DMS 273 (cell line): ENCODE data around the gene PDE8A.
A peak's percentile ranks its signal among the peaks of the same experiment; 100 is the strongest.

Experiments
- DNase-seq: peaks from one replicate; lab custom pipeline; 2025; ENCODE audit not compliant: unreplicated experiment; lab: John Stamatoyannopoulos, UW

PDE8A gene

DNA sequence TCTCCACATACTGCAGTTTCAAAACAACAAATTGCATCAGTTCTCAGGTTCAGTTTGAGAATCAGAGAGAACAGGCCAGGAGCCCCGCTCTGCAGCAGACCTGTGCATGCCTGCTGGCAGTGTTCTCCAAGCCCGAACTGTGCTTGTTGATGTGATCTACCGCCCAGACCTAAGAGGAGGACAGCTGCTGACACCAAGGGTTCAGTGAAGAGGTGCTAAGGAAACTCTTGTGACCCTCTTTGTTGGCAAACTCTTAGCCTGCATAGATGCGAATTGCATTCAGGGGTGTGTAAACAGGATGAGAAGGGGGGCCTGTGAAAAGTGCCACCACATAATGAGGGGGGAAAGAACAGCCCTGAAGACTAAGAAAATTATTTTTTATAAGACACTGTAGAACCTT, 89.8 kb downstream of the PDE8A start:
- DNase-seq: no peak

GRCh38 chr15:85072917-85073316, 91.3 kb downstream of the PDE8A start:
- no peak for DNase-seq

- no peak for DNase-seq
Observed at GRCh38 chr15:85073556-85074194, 92.0 kb downstream of the PDE8A start.

DNA sequence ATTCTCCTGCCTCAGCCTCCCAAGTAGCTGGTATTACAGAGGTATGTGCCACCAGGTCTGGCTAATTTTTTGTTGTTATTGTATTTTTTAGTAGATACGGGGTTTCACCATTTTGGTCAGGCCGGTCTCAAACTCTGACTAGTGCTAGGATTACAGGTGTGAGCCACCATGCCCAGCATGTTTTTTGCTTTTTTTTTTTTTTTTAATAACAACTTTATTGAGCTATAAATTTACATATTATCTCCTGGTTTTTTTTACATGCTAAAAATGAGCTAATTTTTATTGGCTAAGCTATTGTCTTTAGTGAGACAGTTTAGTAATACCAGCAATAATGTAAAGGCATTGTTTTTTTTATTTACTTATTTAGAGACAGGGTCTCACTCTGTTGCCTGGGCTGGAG, 105.2 kb downstream of the PDE8A start:
- no peak for DNase-seq

GRCh38 chr15:85088300-85088699, 106.6 kb downstream of the PDE8A start:
- DNase-seq: no peak

DNA sequence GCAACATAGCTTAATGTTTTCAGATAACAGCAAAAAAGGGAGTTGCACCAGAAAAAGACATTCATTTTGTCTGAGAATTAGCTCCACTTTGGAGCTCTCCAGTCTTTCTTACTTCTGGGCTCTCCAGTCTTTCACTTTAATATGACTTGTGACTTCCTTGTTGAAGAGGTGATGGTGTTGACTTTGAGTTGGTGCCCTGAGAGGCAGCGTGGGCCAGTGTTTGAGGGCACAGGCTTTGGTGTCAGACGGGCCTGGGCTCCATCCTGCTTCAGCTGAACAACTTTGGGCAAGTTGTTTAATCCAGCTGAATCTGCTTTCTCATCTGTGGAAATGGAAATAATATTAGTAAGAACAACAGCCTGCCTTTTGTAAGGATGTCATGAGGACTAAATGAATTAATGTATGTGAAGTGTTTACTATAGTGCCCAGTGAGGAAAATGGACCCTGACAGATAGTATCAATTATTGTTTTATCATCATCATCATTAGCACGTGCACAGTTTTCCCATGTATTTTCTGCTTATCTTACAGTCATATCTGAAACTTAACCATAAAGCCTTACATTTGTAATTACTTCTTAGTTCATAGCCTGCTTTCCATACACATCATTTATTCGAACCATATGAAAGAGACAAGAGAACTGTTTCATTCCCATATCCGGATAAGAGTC, 108.4 kb downstream of the PDE8A start:
- DNase-seq: no peak

DNA sequence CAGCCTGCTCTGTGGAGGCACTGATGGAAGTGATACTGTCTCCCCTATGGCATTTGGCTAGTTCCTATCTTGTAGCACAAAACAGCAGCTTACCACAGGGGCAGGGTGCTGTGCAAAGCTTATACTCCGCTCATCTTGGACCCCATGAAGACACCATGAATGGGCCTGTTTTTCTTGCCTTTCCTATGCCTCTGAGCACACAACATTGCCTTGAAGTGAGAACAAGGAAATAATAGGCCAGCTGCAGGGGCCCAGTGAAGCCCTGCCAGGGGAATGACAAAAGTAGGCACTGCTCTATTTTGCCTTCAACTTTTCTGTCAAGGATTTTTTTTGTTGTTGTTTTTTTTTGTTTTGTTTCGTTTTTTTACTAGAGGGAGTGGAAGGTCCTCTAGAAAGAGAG, 110.3 kb downstream of the PDE8A start:
- no peak for DNase-seq

- no peak for DNase-seq
Observed at GRCh38 chr15:85094685-85095084, 113.0 kb downstream of the PDE8A start.

DNA sequence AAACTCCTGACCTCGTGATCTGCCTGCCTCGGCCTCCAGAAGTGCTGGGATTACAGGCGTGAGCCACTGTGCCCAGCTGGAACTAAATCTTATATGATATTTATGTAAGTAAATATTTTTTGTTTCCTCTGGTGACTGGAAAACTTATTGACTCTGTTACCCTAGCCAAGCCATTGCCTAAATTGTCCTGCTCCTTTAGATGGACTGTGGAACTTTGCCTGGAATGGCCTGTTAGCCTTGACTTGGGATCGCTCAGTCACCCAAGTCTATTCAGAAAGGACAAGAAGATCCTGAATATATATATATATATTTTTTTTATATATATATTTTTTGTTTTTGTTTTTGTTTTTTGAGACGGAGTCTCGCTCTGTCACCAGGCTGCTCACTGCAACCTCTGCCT, 113.9 kb downstream of the PDE8A start:
- no peak for DNase-seq

- DNase-seq: no peak
Observed at GRCh38 chr15:85097250-85097649, 115.6 kb downstream of the PDE8A start.

DNA sequence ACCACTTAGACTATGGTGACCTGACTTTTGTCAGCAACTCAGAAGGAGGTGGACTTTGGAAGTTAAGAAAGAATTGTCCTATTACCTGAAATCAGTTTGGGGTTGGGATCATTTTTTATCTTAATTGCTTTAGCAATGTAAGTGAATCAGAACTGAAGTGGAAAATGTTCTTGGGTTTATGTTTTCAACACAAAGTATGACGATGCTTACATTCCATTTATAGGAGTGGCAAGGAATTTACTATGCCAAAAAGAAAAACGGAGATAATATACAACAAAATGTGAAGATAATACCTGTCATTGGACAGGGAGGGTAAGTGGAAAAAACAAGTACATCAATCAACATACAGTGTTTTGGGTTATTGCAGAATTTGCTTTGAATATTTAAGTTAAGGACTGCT, 116.1 kb downstream of the PDE8A start:
- no peak for DNase-seq

- no peak for DNase-seq
Observed at GRCh38 chr15:85099195-85099803, 117.6 kb downstream of the PDE8A start.

GRCh38 chr15:85100186-85100937, 118.7 kb downstream of the PDE8A start:
- DNase-seq: no peak

DNA sequence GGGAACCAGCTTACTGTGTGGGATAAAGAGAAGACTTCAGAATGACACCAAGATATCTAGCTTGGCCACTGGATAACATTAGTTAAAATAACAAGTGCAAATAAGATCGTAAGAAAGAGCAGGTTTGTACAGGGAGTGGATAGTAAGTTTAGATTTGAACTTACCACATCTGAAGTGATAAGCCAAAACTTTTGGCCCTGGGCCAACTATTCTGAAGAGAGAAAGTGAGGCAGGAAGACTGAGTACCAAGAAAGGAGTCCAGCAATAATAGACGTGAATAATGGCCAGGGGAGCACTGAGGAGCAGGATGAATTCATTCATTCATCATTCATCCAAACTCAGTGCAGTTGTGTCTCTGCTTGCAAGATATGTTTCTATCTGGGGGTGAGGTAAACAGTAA, 122.9 kb downstream of the PDE8A start:
- DNase-seq: peak; percentile 10

DNA sequence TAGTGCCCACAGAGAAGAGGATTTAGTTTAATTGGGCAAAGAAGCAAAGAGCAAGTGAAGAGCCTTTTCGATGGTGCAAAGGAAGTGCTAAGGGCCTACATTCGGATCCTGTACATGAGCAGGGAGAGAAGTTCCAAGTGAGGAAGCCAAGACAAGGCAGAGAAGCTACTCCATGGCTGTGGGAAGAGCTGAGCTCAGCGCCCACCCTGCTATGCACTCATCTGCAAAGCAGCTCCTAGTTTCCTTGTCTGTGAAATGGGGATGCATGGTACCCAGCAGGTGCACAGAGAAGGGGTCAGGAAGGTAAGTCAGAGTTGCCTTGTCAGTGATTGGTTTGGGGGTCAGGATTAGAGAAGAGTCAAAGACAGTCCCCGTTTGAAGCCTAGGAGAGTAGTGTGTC, 126.5 kb downstream of the PDE8A start:
- DNase-seq: no peak

DNA sequence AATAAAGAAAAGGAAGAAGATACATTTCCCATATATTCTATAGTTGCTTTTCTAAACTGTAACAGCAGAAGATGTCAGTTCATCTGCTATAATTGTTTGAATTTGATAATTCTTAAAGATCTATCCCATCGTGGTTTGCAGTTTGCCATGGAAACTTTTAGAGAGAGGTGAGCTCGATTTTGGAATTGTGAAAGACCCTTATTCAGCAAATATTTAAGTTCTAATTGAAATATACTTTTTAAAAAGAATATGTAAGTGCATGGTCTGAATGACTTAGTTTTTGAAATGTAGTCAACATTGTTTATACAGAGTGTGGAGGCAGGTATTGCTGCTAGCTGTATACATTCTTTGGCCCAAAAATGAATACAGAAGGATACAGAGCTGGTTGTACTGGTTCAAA, 127.7 kb downstream of the PDE8A start:
- no peak for DNase-seq

DNA sequence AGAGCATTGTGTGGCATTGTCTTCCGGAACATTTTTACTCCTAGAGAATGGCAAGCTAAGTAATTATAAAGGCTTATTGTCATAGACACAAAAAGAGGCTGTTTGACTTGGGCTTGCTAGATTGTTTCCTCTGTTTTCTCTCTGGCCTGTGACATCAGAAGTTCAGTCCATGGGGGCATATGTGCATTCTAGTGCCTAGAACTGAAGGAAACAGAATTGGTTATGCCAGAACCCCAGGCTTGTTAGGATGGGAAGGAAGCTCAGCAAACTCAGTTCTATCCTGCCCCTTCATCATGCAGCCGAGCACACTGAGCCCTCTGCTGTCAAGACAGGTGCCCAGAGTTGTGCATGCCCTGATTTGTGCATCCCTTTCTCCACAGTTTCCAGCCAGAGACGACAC, 131.3 kb downstream of the PDE8A start:
- DNase-seq: no peak

DNA sequence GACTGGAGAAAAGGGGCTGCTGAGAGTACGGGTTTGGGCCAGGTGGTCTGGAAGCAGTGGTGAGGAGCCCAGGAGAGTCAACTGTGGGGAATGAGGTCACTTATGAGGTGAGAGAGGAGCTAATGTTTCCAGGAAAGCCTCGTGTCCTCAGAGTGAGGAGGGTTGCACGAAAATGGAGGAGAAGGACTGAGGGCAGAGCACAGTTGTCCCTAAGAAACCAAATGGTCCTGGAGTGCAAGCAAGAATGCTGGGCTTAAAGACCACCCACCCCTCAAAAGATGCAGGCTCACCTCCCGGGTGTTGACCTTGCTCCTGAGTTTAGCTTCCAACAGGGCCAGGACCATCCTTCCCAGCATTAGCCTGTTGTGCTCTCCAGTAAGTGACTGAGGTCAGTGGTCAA, 133.2 kb downstream of the PDE8A start:
- DNase-seq: no peak

DNA sequence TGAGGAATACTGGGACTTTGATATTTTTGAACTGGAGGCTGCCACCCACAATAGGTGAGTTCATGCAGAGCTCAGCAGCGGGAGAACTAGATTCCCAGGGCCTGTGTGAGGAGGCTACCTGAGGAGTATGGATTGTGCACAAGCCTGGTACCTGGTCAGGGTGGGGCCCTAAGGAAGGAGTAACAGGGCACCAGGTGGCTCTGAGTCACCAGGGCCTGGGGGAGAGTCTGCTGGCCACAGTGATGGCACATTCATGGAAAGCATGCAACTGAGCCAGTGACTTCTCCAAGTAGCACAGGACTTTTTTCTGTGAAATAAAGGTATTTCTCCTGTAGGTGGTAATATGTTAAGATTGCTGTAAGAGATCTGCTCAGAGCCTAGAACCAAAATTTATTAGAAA, 134.4 kb downstream of the PDE8A start:
- DNase-seq: no peak

DNA sequence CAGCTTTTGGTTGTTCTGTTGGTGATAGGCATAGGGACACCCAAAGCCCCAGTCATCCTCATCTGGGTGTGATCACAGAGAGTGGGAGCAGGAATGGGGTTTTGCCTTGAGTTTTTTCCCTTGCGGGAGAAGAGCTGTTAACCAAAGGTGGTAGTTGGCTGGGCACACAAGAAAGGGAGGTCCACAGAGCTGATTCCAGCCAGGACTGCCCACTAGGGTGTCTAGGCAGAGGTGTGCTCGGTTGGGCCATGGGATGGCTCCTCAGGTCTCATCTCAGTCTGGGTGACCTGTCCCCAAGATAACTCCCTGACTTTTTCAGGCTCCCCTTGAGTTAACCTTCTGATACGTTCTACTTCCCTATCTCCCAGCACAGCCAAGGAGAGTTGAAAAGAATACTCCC, 134.8 kb downstream of the PDE8A start:
- no peak for DNase-seq

DNA sequence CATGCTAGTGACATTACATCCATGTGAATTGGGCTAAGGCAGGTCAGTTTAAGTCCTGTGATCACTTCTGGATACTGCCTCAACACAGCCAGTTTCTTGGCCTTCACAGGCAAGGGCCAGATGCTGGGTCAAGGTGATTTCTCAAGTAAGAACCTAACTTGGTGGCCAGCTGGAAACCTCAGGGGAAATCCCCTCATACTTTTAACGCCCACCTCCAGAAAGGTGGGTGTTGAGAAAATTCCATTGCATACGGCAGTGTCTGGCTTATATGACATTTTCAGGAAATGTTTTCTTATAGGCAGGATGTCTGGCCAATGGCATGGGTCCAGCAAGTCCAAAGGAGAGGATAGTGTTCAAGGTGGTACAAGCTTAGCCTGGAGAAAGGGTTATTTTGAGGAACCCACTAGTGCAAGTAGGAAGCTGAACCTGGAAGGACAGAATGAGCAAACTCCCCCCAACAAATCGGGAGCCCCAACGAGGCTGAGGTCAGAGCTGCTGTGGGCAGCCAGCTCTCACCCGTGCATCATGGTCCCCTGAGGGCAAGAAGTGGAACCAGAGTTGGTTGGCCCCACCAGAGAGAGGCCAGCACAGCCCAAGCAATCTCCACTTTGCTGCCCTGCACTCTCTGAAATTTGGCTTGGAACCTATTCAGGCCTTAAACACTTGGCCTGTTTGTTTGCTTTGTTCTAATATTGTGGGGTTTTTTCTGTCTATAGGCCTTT, 135.4 kb downstream of the PDE8A start:
- DNase-seq: no peak
